K562 (cell line): Measurements from ENCODE around the gene HDAC5. TPM values are rescaled to one million over a fixed set of nuclear protein-coding genes. Genes with fewer than 3 reads are reported as not detected.

Experiments
- CBX3 ChIP-seq, 2 experiments: IDR thresholded peaks; 1 replicate in 1 of 2; 2 replicates in 1 of 2; pipeline ENCODE4 v1.6.1; 2012; ENCODE audit warnings: inconsistent platforms in 2 of 2, low read length in 2 of 2, borderline replicate concordance in 1 of 2, control low read depth in 1 of 2
- CHD1 ChIP-seq: fragments of 200-600 bp; sonication (generic); IDR thresholded peaks from one replicate; pipeline ENCODE4 v1.6.1; 2012; ENCODE audit warnings: mild to moderate bottlenecking, moderate library complexity, low read length, inconsistent platforms
- CTBP1 ChIP-seq: fragments of 450-650 bp; IDR thresholded peaks from 2 replicates; pipeline ENCODE4 v1.6.1; 2016; ENCODE audit warnings: borderline replicate concordance
- ELF2 ChIP-seq: fragments of 250-450 bp; sonication (Bioruptor Pico); IDR thresholded peaks from 2 replicates; pipeline ENCODE4 v1.5.0; 2021; ENCODE audit warnings: mild to moderate bottlenecking
- HLTF ChIP-seq: fragments of 450-650 bp; IDR thresholded peaks from 2 replicates; pipeline ENCODE4 v1.6.1; 2016
- HMGN3 ChIP-seq: IDR thresholded peaks from 2 replicates; pipeline ENCODE4 v1.6.1; 2011; ENCODE audit warnings: borderline replicate concordance, low read depth, mild to moderate bottlenecking, mixed read lengths, low read length; ENCODE audit not compliant: insufficient read length; ENCODE audit errors: extremely low read depth
- HNRNPLL ChIP-seq: fragments of 200-400 bp; formaldehyde crosslinking; IDR thresholded peaks from 2 replicates; pipeline ENCODE4 v1.6.1; 2017; ENCODE audit warnings: low read length, low read depth, mild to moderate bottlenecking; ENCODE audit not compliant: poor library complexity, severe bottlenecking
- HOXB6 ChIP-seq: fragments of 250-450 bp; sonication (Bioruptor Pico); IDR thresholded peaks from 2 replicates; pipeline ENCODE4 v1.5.1; 2022; ENCODE audit warnings: mild to moderate bottlenecking, borderline replicate concordance
- KLF1 ChIP-seq: fragments of 450-650 bp; IDR thresholded peaks from 2 replicates; pipeline ENCODE4 v1.6.1; 2016; ENCODE audit warnings: missing genetic modification characterization, missing compliant biosample characterization
- MEIS2 ChIP-seq: fragments of 450-650 bp; IDR thresholded peaks from 2 replicates; pipeline ENCODE4 v1.6.1; 2014; ENCODE audit warnings: mild to moderate bottlenecking; ENCODE audit not compliant: partially characterized antibody
- PPARD ChIP-seq: fragments of 250-450 bp; sonication (Bioruptor Pico); IDR thresholded peaks from 2 replicates; pipeline ENCODE4 v1.8.0; 2022; ENCODE audit warnings: inconsistent platforms, mild to moderate bottlenecking, moderate library complexity
- SMC3 ChIP-seq: conservative IDR thresholded peaks from 2 replicates; pipeline ENCODE4 v1.6.1; 2011; ENCODE audit warnings: low read depth, low read length, improper control_type of control experiment; ENCODE audit not compliant: insufficient read depth
- SOX6 ChIP-seq: fragments of 450-650 bp; IDR thresholded peaks from 2 replicates; pipeline ENCODE4 v1.6.1; 2014; ENCODE audit warnings: mild to moderate bottlenecking
- SRSF9 ChIP-seq: fragments of 200-400 bp; formaldehyde crosslinking; IDR thresholded peaks from 2 replicates; pipeline ENCODE4 v1.6.1; 2017; ENCODE audit warnings: low read depth, low read length, borderline replicate concordance
- TCFL5 ChIP-seq: fragments of 250-450 bp; sonication (Bioruptor Pico); conservative IDR thresholded peaks from 2 replicates; pipeline ENCODE4 v1.6.1; 2021; ENCODE audit warnings: mild to moderate bottlenecking, moderate library complexity, matching md5 sums
- ZKSCAN8 ChIP-seq: fragments of 200-800 bp; sonication (Bioruptor generic); IDR thresholded peaks from 2 replicates; pipeline ENCODE4 v1.6.1; 2016; ENCODE audit warnings: missing genetic modification characterization, missing compliant biosample characterization
- ZNF551 ChIP-seq: fragments of 250-450 bp; sonication (Bioruptor Pico); IDR thresholded peaks from 2 replicates; pipeline ENCODE4 v1.5.0; 2021; ENCODE audit warnings: mild to moderate bottlenecking, moderate library complexity
- polyA plus RNA-seq, 8 experiments: library from polyadenylated mRNA; depleted of rRNA in 4 of 8; stranded (reverse) in 5 of 8; unstranded in 3 of 8; fragments of >200 nt; fragmentation: Nextera tagmentation in 2 of 8; fragmentation: Illumina TruSeq in 1 of 8; extraction: Ambion mirVana in 2 of 8; extraction: Trizol in 1 of 8; gene quantifications; 2 replicates each; pipeline versions ENCODE4 v1.2.1 to v1.2.3, GENCODE V29; 2011 to 2014; ENCODE audit warnings: inconsistent platforms in 1 of 8, missing spikeins in 1 of 8
- total RNA-seq, 7 experiments: library from RNA; depleted of rRNA in 6 of 7; stranded (reverse); fragments of >200 nt in 6 of 7; fragmentation: Illumina TruSeq in 2 of 7; extraction: Trizol in 2 of 7; gene quantifications; 2 replicates each; pipeline versions ENCODE4 v1.2.1 to v1.2.3, GENCODE V29; 2011 to 2021; ENCODE audit warnings: low replicate concordance in 1 of 7
- TF ChIP-seq, protein P1 (sequence below): fragments of 450-650 bp; IDR thresholded peaks from 2 replicates; pipeline ENCODE4 v1.7.1; 2018; ENCODE audit warnings: mild to moderate bottlenecking, low read depth; ENCODE audit not compliant: partially characterized antibody
- TF ChIP-seq, protein P2 (sequence below), 2 experiments: fragments of 450-650 bp; conservative IDR thresholded peaks; 2 replicates each; pipeline ENCODE4 v1.6.1; 2017; ENCODE audit warnings: mild to moderate bottlenecking in 2 of 2, moderate library complexity in 2 of 2
- TF ChIP-seq, protein P3 (sequence below): sonication (generic); IDR thresholded peaks from 2 replicates; pipeline ENCODE4 v1.6.1; 2016
- TF ChIP-seq, protein P4 (sequence below): fragments of 250-450 bp; sonication (Bioruptor Pico); IDR thresholded peaks from 2 replicates; pipeline ENCODE4 v1.5.0; 2022; ENCODE audit warnings: mild to moderate bottlenecking

The HDAC5 gene
- total and polyA plus RNA-seq, 9 of the 15 experiments (the other 6 are each of a cell fraction or from before 2014, with no cell fraction given), result 0.45 to 26.2 (median 16.4) TPM

DNA sequence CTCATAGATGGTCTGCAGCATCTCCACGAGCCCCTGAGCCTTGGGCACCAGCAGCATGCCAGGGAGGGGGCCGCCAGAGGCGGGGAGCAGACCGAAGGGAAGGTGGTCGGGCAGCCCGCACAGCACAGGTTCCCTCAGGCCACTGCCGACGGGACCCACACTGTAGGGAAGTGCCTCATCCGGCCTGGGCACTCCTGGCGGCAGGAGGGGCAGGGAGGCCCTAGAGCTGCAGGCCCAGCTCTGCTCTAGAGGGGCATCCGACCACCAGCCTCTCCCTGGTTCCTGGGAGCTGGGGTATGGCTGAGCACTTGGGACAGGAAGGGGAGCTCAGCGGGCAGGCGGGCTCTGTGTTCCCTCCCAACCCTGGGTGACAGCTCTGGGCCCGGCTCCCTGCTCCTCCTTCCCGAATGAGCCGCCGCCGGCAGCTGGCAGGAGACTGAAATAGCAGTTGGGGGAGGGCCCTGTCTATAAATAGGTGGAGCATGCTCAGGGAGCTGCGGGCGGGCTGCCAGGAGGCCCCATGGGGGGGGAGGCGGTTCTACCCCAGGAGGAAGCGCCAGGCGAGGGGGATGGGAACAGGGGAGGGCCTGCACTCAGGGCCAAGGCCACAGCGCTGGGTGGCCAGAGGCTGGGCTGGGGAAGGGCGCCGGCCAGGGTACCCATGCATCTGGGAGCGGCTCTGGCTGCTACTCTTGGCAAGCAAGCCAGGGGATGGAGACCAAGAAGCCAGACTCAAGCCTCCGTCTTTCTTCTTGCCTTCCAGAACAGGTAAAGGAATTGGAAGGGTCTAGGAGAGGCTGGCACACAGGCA lies 12.4 kb downstream of the HDAC5 start (continued):
- TF ChIP-seq, protein P1, sequence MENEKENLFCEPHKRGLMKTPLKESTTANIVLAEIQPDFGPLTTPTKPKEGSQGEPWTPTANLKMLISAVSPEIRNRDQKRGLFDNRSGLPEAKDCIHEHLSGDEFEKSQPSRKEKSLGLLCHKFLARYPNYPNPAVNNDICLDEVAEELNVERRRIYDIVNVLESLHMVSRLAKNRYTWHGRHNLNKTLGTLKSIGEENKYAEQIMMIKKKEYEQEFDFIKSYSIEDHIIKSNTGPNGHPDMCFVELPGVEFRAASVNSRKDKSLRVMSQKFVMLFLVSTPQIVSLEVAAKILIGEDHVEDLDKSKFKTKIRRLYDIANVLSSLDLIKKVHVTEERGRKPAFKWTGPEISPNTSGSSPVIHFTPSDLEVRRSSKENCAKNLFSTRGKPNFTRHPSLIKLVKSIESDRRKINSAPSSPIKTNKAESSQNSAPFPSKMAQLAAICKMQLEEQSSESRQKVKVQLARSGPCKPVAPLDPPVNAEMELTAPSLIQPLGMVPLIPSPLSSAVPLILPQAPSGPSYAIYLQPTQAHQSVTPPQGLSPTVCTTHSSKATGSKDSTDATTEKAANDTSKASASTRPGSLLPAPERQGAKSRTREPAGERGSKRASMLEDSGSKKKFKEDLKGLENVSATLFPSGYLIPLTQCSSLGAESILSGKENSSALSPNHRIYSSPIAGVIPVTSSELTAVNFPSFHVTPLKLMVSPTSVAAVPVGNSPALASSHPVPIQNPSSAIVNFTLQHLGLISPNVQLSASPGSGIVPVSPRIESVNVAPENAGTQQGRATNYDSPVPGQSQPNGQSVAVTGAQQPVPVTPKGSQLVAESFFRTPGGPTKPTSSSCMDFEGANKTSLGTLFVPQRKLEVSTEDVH, result no peak
- TF ChIP-seq ZNF551 (CRISPR knock-in tag) (no peak), TCFL5 (CRISPR knock-in tag) (no peak), SRSF9 (no peak), HMGN3 (peak; percentile 83), PPARD (CRISPR knock-in tag) (no peak), ZKSCAN8 (CRISPR knock-in tag) (no peak), MEIS2 (peak; percentile 29), KLF1 (tag) (no peak), HLTF (no peak), CHD1 (no peak), CTBP1 (0 out of 2 replicates have a peak, but pooled peaks have one; percentile 55), ELF2 (CRISPR knock-in tag) (no peak), SOX6 (peak; percentile 27), SMC3 (no peak), HOXB6 (CRISPR knock-in tag) (no peak), CBX3 (IDR thresholded peaks at IDR 0.05; ENCODE audit: borderline replicate concordance in 1 of 2, low read length in 2 of 2) (no peak), HNRNPLL (no peak)
- TF ChIP-seq, protein P2, sequence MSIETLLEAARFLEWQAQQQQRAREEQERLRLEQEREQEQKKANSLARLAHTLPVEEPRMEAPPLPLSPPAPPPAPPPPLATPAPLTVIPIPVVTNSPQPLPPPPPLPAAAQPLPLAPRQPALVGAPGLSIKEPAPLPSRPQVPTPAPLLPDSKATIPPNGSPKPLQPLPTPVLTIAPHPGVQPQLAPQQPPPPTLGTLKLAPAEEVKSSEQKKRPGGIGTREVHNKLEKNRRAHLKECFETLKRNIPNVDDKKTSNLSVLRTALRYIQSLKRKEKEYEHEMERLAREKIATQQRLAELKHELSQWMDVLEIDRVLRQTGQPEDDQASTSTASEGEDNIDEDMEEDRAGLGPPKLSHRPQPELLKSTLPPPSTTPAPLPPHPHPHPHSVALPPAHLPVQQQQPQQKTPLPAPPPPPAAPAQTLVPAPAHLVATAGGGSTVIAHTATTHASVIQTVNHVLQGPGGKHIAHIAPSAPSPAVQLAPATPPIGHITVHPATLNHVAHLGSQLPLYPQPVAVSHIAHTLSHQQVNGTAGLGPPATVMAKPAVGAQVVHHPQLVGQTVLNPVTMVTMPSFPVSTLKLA (conservative IDR thresholded peaks at IDR 0.05), result peak in 1 of 2 experiments; percentile 68; a peak in 2 of 4 replicates
- TF ChIP-seq, protein P3, sequence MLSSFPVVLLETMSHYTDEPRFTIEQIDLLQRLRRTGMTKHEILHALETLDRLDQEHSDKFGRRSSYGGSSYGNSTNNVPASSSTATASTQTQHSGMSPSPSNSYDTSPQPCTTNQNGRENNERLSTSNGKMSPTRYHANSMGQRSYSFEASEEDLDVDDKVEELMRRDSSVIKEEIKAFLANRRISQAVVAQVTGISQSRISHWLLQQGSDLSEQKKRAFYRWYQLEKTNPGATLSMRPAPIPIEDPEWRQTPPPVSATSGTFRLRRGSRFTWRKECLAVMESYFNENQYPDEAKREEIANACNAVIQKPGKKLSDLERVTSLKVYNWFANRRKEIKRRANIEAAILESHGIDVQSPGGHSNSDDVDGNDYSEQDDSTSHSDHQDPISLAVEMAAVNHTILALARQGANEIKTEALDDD, result no peak
- TF ChIP-seq, protein P4, sequence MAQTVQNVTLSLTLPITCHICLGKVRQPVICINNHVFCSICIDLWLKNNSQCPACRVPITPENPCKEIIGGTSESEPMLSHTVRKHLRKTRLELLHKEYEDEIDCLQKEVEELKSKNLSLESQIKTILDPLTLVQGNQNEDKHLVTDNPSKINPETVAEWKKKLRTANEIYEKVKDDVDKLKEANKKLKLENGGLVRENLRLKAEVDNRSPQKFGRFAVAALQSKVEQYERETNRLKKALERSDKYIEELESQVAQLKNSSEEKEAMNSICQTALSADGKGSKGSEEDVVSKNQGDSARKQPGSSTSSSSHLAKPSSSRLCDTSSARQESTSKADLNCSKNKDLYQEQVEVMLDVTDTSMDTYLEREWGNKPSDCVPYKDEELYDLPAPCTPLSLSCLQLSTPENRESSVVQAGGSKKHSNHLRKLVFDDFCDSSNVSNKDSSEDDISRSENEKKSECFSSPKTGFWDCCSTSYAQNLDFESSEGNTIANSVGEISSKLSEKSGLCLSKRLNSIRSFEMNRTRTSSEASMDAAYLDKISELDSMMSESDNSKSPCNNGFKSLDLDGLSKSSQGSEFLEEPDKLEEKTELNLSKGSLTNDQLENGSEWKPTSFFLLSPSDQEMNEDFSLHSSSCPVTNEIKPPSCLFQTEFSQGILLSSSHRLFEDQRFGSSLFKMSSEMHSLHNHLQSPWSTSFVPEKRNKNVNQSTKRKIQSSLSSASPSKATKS (CRISPR knock-in tag), result no peak
